HCT116 (cell line): ENCODE results near the gene ZNF79. TPM values are rescaled to one million over a fixed set of nuclear protein-coding genes. Genes with fewer than 3 reads are reported as not detected.

Source experiments
- ATAC-seq: fragments of 200-7000 bp; cut with Tn5 transposase; 2 replicates; pipeline ENCODE4 v1.9.1; 2020; ENCODE audit warnings: mild to moderate bottlenecking, moderate library complexity
- BruUV-seq: library from RNA; stranded (reverse); fragments of 400-500 nt; replicated peaks from 2 replicates; lab custom pipeline; 2021; lab: Mats Ljungman, UMichigan
- CTCF ChIA-PET: fragments of 300-600 bp; sonication (Branson Sonifier 250); formaldehyde crosslinking; loops from one replicate; lab custom pipeline; 2021; ENCODE audit warnings: antibody characterized with exemption; lab: Charles Lee
- POLR2A ChIA-PET: fragments of 300-600, 350-600 bp; sonication (Branson Sonifier 250); formaldehyde crosslinking; loops from one replicate; lab custom pipeline; 2021; ENCODE audit warnings: antibody characterized with exemption; lab: Charles Lee
- RAD21 ChIA-PET, 2 experiments: fragments of 300-600 bp; sonication (Branson Sonifier 250); formaldehyde crosslinking; loops; one replicate each; lab custom pipeline; 2023; ENCODE audit warnings: low total read pairs in 2 of 2; ENCODE audit not compliant: uncharacterized antibody in 2 of 2, unreplicated experiment in 2 of 2, low non-redundant PET in 1 of 2; lab: Charles Lee
- DNase-seq: peaks from one replicate; pipeline ENCODE4 v3.0.0-alpha.2; 2010; ENCODE audit warnings: low read depth, low spot score
- H2AFZ ChIP-seq: fragments of 200-600 bp; shearing (Covaris generic), sonication (generic); 2 replicates; pipeline ENCODE4 v1.6.1; 2017; ENCODE audit warnings: low read depth, mixed run types, mixed read lengths, antibody characterized with exemption, low read length; ENCODE audit not compliant: poor library complexity, severe bottlenecking
- H3K27ac ChIP-seq: 2 replicates; pipeline ENCODE4 v1.5.1; 2012; ENCODE audit warnings: low read depth, low read length
- H3K27me3 ChIP-seq: fragments of 200-600 bp; sonication (generic); 2 replicates; pipeline ENCODE4 v1.6.1; 2016; ENCODE audit warnings: mixed run types, low read length, mixed read lengths; ENCODE audit not compliant: insufficient read depth
- H3K36me3 ChIP-seq, 2 experiments: fragments of 200-500 bp in 1 of 2; fragments of 200-600 bp in 1 of 2; sonication (Bioruptor generic) in 1 of 2; sonication (generic) in 1 of 2; 2 replicates each; pipeline versions ENCODE4 v1.5.1 to v1.6.1; 2014 to 2016; ENCODE audit warnings: low read length in 2 of 2, inconsistent platforms in 1 of 2, mixed read lengths in 1 of 2, mixed run types in 1 of 2; ENCODE audit not compliant: insufficient read depth in 2 of 2, control insufficient read depth in 1 of 2
- H3K4me1 ChIP-seq, 2 experiments: fragments of 200-600 bp in 1 of 2; sonication (generic) in 1 of 2; 2 replicates each; pipeline versions ENCODE4 v1.5.1 to v1.6.1; 2012 to 2017; ENCODE audit warnings: low read length in 2 of 2, inconsistent platforms in 1 of 2, mild to moderate bottlenecking in 1 of 2, mixed read lengths in 1 of 2, mixed run types in 1 of 2, moderate library complexity in 1 of 2; ENCODE audit not compliant: insufficient read depth in 2 of 2, control insufficient read depth in 1 of 2
- H3K4me2 ChIP-seq: fragments of 200-600 bp; sonication (generic); 2 replicates; pipeline ENCODE4 v1.6.1; 2017; ENCODE audit warnings: mixed run types, low read length, mixed read lengths
- H3K4me3 ChIP-seq, 2 experiments: fragments of 200-600 bp in 1 of 2; sonication (generic) in 1 of 2; replicated peaks in 1 of 2; 2 replicates each; pipeline ENCODE4 v1.5.1; 2011 to 2016; ENCODE audit warnings: low read length in 2 of 2, control low read depth in 1 of 2, low read depth in 1 of 2, mild to moderate bottlenecking in 1 of 2, mixed read lengths in 1 of 2, mixed run types in 1 of 2
- H3K79me2 ChIP-seq: fragments of 200-600 bp; sonication (generic); 2 replicates; pipeline ENCODE4 v1.6.1; 2017; ENCODE audit warnings: mild to moderate bottlenecking, mixed run types, low read length, moderate library complexity, mixed read lengths; ENCODE audit not compliant: insufficient read depth
- H3K9ac ChIP-seq: fragments of 200-600 bp; sonication (generic); 2 replicates; pipeline ENCODE4 v1.6.1; 2016; ENCODE audit warnings: low read length, mixed read lengths
- H3K9me2 ChIP-seq: fragments of 200-600 bp; sonication (generic), shearing (Covaris generic); 2 replicates; pipeline ENCODE4 v1.6.1; 2017; ENCODE audit warnings: mixed run types, mild to moderate bottlenecking, moderate library complexity; ENCODE audit not compliant: insufficient read depth
- H3K9me3 ChIP-seq, 2 experiments: fragments of 200-500 bp in 1 of 2; fragments of 200-600 bp in 1 of 2; sonication (Bioruptor generic) in 1 of 2; sonication (generic) in 1 of 2; 2 replicates each; pipeline ENCODE4 v1.6.1; 2014 to 2017; ENCODE audit warnings: low read length in 2 of 2, mixed read lengths in 2 of 2, inconsistent platforms in 1 of 2, low read depth in 1 of 2, mild to moderate bottlenecking in 1 of 2, mixed run types in 1 of 2, moderate library complexity in 1 of 2; ENCODE audit not compliant: control insufficient read depth in 1 of 2, insufficient read depth in 1 of 2
- H4K20me1 ChIP-seq: fragments of 200-600 bp; sonication (generic), shearing (Covaris generic); 2 replicates; pipeline ENCODE4 v1.6.1; 2017; ENCODE audit warnings: mixed run types, mild to moderate bottlenecking, moderate library complexity; ENCODE audit not compliant: insufficient read depth
- CBX3 ChIP-seq: IDR thresholded peaks from 2 replicates; pipeline ENCODE4 v1.6.1; 2012; ENCODE audit warnings: low read depth
- CEBPB ChIP-seq: IDR thresholded peaks from 2 replicates; pipeline ENCODE4 v1.6.1; 2012; ENCODE audit warnings: low read depth
- ELF1 ChIP-seq: IDR thresholded peaks from 2 replicates; pipeline ENCODE4 v1.6.1; 2012; ENCODE audit warnings: low read depth, borderline replicate concordance
- EZH2phosphoT487 ChIP-seq: fragments of 200-600 bp; IDR thresholded peaks from 2 replicates; pipeline ENCODE4 v1.6.1; 2018; ENCODE audit warnings: antibody characterized with exemption, borderline replicate concordance
- JUND ChIP-seq: IDR thresholded peaks from 2 replicates; pipeline ENCODE4 v1.6.1; 2012
- POLR2A ChIP-seq: IDR thresholded peaks from 2 replicates; pipeline ENCODE4 v1.7.0; 2011; ENCODE audit warnings: borderline replicate concordance; ENCODE audit not compliant: insufficient read depth, insufficient read length; ENCODE audit errors: extremely low read depth
- POLR2AphosphoS5 ChIP-seq: IDR thresholded peaks from 2 replicates; pipeline ENCODE4 v1.6.1; 2011; ENCODE audit warnings: mild to moderate bottlenecking, low read depth, low read length, moderate library complexity
- RAD21 ChIP-seq: IDR thresholded peaks from 2 replicates; pipeline ENCODE4 v1.6.1; 2012; ENCODE audit warnings: low read depth, mild to moderate bottlenecking
- SIN3A ChIP-seq: IDR thresholded peaks from 2 replicates; pipeline ENCODE4 v1.6.1; 2012; ENCODE audit warnings: low read depth
- SP1 ChIP-seq: IDR thresholded peaks from 2 replicates; pipeline ENCODE4 v1.6.1; 2012; ENCODE audit warnings: low read depth
- TCF7L2 ChIP-seq: IDR thresholded peaks from 2 replicates; pipeline ENCODE4 v1.7.0; 2011; ENCODE audit warnings: borderline replicate concordance, inconsistent platforms; ENCODE audit not compliant: insufficient read depth, insufficient read length; ENCODE audit errors: extremely low read depth
- ZFX ChIP-seq: fragments of 450-650 bp; IDR thresholded peaks from 2 replicates; pipeline ENCODE4 v1.6.1; 2017
- ZNF274 ChIP-seq: fragments of 200-500 bp; sonication (Bioruptor generic); IDR thresholded peaks from 2 replicates; pipeline ENCODE4 v1.6.1; 2014; ENCODE audit warnings: mild to moderate bottlenecking, low read depth, low read length, inconsistent platforms
- intact Hi-C: fragments of 100-400 bp; cut with micrococcal nuclease; formaldehyde crosslinking; loops from 2 replicates; pipeline ENCODE4 v1.10.0; 2022
- total RNA-seq: library from RNA; stranded (reverse); gene quantifications from one replicate; pipeline ENCODE4 v1.2.1, GENCODE V29; 2021; ENCODE audit not compliant: unreplicated experiment
- TF ChIP-seq, protein P1 (sequence below): IDR thresholded peaks from 2 replicates; pipeline ENCODE4 v1.6.1; 2012
- TF ChIP-seq, protein P2 (sequence below): IDR thresholded peaks from 2 replicates; pipeline ENCODE4 v1.6.1; 2012

Gene ZNF79
- total RNA-seq, 1 experiment from 2014 or later: 5.3 TPM

- no peaks in the 10 kb centered on the region for H3K9me2 ChIP-seq
- H3K9me3 ChIP-seq: no peaks in the 10 kb centered on the region
- no peak overlapping the region for H3K4me3 ChIP-seq
- TF ChIP-seq CBX3 (no peak), POLR2AphosphoS5 (peak; percentile 15), POLR2A (peak; percentile 13)
- POLR2A ChIA-PET: interaction anchor here (0.6 to 2.1 kb wide), 4 partner anchors 21 to 452 kb away, joined by 3 to 9 read pairs (median 6); partner anchors contain the start of genes SLC2A8 and ZNF79
- no peaks in the 10 kb centered on the region for H3K27me3 ChIP-seq
- H3K4me1 ChIP-seq: peaks cover 8 to 56% of the 10 kb centered on the region in 2 experiments
- ATAC-seq (peak; percentile 13), DNase-seq (no peak)
- no peak overlapping the region for H3K9ac ChIP-seq
- no peak overlapping the region for H2AFZ ChIP-seq
- BruUV-seq: TSS peak; percentile 36
- peaks cover 24% of the 10 kb centered on the region for H3K79me2 ChIP-seq
- H3K27ac ChIP-seq: peak overlapping the region; percentile 97; the same call in 1 of the 2 replicates
- H4K20me1 ChIP-seq: peaks cover 38% of the 10 kb centered on the region
- CTCF ChIA-PET: interaction anchor here (1.8 kb wide), 1 partner anchor 10 kb away, joined by 4 read pairs; no protein-coding TSS in a partner anchor
- intact Hi-C loops: no loop called here
- RAD21 ChIA-PET: no interaction called here
- peaks cover 28 to 58% of the 10 kb centered on the region in 2 experiments for H3K36me3 ChIP-seq
- H3K4me2 ChIP-seq: no peak overlapping the region
These were observed 21.0 kb downstream of the ZNF79 start for GRCh38 chr9:127444921-127445850.

DNA sequence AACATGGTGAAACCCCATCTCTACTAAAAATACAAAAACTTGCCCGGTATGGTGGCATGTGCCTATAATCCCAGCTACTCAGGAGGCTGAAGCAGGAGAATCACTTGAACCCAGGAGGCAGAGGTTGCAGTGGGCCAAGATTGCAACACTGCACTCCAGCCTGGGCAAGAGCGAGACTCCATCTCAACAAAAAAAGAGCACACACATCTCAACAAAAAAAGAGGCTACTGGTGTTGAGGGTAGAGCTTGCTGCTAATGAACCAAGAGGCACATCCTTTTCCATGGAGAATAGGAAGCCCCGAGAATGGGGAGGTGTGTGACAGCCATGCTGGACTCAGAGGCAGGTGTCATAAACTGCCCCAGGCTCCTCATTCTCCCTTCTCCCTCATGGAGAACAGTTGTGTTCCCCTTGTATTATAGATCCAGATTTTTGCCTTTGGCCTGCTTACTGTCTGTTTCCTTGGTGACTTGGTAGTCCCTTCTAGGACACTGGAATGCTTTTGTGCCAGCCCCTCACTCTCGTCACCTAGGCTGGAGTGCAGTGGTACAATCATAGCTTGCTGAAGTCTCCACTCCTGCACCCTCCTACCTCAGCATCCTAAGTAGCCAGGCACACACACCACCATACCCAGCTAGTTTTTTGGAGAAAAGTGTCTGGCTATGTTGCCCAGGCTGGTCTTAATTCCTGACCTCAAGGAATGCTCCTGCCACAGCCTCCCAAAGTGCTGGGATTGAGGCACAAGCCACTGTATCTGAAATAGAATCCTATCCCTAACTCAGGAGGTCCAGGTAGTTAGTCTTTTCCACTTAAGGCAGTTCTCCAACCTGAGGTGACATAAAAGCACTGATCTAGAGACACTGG is 21.9 kb downstream of the ZNF79 start:
- H3K27ac ChIP-seq: peak overlapping the region; percentile 97; the same call in 1 of the 2 replicates
- H3K27me3 ChIP-seq: no peaks in the 10 kb centered on the region
- H2AFZ ChIP-seq: no peak overlapping the region
- H4K20me1 ChIP-seq: peaks cover 38% of the 10 kb centered on the region
- H3K4me3 ChIP-seq: no peak overlapping the region
- H3K36me3 ChIP-seq: peaks cover 31 to 66% of the 10 kb centered on the region in 2 experiments
- intact Hi-C loops: no loop called here
- POLR2A ChIA-PET: interaction anchor here (1.2 kb wide), 1 partner anchor 241 kb away, joined by 4 read pairs; no protein-coding TSS in a partner anchor
- no peaks in the 10 kb centered on the region for H3K9me3 ChIP-seq
- H3K9me2 ChIP-seq: no peaks in the 10 kb centered on the region
- TF ChIP-seq POLR2A: peak; percentile 69
- no peak for TF ChIP-seq JUND
- TF ChIP-seq POLR2AphosphoS5: peak; percentile 78
- no peak for TF ChIP-seq ELF1
- TF ChIP-seq ZFX: no peak
- TF ChIP-seq, protein P1, sequence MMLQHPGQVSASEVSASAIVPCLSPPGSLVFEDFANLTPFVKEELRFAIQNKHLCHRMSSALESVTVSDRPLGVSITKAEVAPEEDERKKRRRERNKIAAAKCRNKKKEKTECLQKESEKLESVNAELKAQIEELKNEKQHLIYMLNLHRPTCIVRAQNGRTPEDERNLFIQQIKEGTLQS: no peak
- no peak for TF ChIP-seq EZH2phosphoT487
- TF ChIP-seq, protein P2, sequence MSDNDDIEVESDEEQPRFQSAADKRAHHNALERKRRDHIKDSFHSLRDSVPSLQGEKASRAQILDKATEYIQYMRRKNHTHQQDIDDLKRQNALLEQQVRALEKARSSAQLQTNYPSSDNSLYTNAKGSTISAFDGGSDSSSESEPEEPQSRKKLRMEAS: no peak
- TF ChIP-seq SIN3A: no peak
- no peak for TF ChIP-seq ZNF274
- no peak for TF ChIP-seq SP1
- TF ChIP-seq RAD21: no peak
- TF ChIP-seq TCF7L2: no peak
- no peak for TF ChIP-seq CEBPB
- no TSS peak for BruUV-seq
- peak; percentile 35 for ATAC-seq
- CTCF ChIA-PET: no interaction called here
- H3K79me2 ChIP-seq: peaks cover 33% of the 10 kb centered on the region
- no peak for DNase-seq
- no peak overlapping the region for H3K4me2 ChIP-seq
- no peak overlapping the region for H3K9ac ChIP-seq
- RAD21 ChIA-PET: no interaction called here
- H3K4me1 ChIP-seq: peaks cover 8 to 53% of the 10 kb centered on the region in 2 experiments
